Activated T-cell treated with anti-CD3 and anti-CD28 coated beads for 4 hours (primary cell): ENCODE measurements around the gene AGBL5.

Experiments
- DNase-seq: peaks from one replicate; pipeline ENCODE4 v3.0.0-alpha.2; 2020

Gene AGBL5

GRCh38 chr2:27025281-27025800 lies 26.1 kb upstream of the AGBL5 start:
- no peak for DNase-seq

- no peak for DNase-seq
Measured at GRCh38 chr2:27025861-27026851, 25.3 kb upstream of the AGBL5 start.

DNA sequence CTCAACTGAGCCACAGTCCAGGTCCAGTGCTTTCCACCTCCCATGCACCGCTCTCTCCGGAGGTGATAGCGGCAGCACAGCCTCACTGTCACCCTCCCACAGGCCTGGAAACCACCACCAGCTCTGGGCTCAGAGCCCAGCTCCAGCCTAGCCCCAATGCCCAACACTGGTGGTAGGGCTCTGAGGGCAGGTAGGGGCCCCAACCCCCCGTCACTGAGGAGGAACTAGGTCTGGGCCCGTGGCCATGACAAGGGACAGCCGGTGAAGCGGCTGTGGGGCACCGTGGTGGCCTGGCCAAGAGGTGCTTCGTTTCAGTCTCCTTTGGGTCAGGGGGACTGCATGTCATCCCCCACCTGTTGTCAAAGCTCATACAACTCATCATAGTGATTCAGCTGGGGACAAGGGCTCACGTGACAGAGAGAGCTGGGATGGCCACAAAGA lies 24.2 kb upstream of the AGBL5 start:
- no peak for DNase-seq

- DNase-seq: no peak
Measured at GRCh38 chr2:27029051-27029450, 22.4 kb upstream of the AGBL5 start.

- peak; percentile 68 for DNase-seq
Measured at GRCh38 chr2:27032495-27033252, 18.8 kb upstream of the AGBL5 start, which contains the start of gene TMEM214. Gene TMEM214 (plus strand): TSS chr2:27032965. CDS start chr2:27033016, 51 bp downstream.

- no peak for DNase-seq
Measured at GRCh38 chr2:27033253-27033852, 18.1 kb upstream of the AGBL5 start.

DNA sequence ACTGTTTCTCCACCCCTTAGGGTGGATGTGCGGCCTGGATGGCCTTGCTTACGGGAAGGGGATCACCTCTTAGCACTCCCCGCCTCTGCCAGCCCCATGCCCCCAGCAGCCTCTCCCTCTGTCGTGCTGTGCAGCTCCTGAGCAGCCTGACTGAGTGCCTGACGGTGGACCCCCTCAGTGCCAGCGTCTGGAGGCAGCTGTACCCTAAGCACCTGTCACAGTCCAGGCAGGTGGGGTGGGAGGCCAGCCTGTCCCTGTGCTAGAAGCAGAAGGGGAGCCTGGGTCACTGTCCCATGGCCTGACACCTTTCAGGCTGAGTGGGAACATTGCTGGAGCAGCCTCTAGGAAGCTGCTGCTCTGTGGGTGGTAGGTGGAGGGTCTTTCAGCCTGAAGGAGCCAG lies 13.5 kb upstream of the AGBL5 start:
- no peak for DNase-seq

DNA sequence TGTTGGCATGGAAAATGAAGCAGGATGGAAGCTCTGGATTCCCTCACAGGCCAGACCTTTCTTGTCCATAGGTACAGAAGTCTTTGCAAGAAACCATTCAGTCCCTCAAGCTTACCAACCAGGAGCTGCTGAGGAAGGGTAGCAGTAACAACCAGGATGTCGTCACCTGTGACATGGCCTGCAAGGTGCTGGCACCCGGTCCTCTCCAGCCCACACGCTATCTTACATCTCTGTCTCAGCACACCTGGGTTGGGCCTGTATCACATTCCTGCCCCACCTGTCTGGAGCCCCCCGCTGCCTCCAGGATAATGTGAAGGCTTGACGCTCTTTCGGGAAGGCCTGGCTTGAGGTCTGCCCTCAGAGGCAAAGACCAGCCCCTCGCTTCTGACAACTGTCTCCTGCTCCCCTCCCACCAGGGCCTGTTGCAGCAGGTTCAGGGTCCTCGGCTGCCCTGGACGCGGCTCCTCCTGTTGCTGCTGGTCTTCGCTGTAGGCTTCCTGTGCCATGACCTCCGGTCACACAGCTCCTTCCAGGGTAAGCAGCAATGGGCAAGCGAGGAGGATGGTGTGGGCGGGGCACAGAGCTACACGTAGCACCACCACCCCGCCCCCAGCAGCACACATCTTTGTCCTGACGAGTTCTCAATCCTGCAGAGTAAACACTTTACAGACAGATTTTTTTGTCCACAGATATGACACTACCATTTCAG lies 12.7 kb upstream of the AGBL5 start:
- DNase-seq: no peak

GRCh38 chr2:27039426-27039825 lies 12.0 kb upstream of the AGBL5 start:
- DNase-seq: no peak

DNA sequence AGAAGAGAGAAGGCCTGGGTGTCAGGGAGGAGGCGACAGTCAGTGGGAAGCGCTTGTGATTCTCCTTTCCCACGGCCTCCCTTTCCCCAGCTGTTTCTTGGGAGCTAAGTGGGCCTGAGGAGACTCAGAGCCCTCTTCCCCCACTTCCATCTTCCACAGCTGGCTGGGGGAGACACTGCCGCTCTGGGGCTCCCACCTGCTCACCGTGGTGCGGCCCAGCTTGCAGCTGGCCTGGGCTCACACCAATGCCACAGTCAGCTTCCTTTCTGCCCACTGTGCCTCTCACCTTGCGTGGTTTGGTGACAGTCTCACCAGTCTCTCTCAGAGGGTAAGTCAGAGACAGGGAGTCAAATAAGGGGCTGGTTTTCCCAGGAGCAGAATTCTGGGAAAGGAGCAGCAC lies 11.6 kb upstream of the AGBL5 start:
- DNase-seq: no peak

DNA sequence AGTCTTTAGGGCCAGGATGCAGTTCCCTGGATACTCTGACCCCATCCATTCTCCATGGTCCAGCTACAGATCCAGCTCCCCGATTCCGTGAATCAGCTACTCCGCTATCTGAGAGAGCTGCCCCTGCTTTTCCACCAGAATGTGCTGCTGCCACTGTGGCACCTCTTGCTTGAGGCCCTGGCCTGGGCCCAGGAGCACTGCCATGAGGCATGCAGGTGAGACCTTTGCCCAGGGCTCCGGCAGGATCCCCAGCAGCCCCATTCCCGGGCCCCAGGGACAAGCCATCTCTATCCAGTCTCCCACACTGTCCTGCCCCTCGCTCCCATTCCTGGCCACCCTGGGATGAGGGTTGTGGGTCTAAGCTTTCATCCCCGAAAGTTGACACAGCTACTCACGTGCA lies 11.2 kb upstream of the AGBL5 start:
- DNase-seq: no peak

- no peak for DNase-seq
Measured at GRCh38 chr2:27041752-27042151, 9.7 kb upstream of the AGBL5 start.

DNA sequence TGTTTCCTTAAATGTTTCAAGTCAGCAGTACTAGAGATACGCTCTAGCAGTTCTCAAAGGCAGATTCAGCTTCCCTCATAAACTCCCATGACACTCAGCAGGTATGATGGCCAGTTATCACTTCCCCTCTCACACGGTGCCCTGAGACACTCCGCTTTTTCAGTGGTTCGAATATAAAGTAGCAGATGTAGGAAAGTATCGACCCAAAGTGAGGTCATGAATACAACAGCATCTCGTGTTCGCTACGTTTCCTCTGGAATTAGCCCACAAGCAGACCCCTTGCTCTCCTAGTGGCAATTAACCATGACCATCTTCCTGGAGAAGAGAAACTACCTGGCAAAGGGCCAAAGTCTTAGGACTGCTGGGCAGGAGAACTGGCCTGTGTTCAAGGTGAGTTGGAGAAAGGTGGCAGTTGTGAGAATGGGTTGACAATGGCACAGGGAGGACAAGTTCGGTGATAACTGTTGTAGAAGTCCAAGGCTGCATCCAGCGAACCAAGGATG lies 9.3 kb upstream of the AGBL5 start:
- DNase-seq: no peak

DNA sequence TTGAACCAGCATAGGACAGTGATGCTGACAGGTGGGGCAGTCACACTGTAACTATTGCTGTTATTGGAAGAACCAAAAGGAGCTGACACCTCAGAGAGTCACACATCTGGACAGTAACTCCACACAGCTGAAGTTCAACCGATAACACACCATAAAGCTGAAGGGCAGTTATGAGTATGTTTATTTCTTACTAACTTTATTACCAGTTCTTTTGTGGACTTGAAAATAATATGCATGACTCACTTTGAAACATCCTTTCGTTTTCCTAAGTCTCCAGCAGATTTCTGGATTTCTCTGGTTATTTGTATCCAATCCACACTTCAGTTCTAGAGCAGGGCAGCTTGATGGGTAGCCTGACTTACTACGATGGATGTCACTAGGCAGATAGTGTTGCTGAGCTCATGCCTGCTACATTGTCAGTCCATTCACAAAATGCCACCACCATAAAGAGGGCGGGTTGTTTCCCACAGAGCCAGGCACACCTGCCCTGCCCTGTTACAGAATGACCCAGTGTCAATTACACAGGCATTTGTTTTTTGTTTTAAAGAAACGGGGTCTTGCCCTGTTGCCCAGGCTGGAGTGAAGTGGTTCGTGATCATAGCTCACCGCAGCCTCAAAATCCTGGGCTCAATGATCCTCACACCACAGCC lies 8.4 kb upstream of the AGBL5 start:
- DNase-seq: no peak

DNA sequence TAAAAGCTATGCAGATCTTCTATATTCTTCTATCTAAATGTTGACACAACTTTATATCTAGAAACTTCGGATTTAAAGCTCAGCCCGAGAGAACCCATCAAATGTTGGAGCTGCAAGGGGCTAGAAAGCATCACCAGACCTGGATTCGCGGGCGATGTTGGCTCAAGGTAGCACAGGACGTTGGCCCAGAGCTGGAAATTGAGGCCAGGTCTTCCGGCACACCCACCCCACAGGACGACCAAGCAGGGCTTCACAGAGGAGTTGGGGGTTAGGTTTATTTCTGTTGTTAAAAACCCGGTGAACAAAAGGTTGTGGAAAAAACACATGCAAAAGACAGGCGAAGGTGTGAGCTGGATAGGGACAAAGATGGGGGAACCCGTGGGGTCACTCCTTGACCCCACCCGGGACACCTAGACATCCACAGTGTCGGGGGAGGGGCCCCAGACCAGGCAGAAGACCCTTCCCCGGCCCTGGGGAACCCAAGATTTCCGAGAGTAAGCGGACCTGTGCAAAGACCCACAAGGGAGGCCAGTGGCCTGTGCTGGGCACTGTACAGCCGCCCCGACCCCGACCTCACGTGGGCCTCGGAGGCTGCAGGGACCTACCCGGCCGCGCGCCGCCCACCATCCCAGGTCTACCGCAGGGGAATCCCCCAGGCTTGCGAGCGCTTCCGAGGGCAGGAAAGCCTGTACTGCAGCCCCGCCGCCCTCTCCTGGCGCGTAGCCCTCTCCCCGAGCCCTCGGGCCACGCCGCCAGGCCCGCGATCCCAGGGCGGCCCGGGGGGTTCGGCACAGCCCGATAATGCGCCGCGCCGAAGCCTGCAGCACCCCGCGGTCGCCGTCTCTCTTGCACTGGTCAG lies 1.8 kb upstream of the AGBL5 start:
- peak; percentile 51 for DNase-seq

GRCh38 chr2:27050281-27050995 lies 1.0 kb upstream of the AGBL5 start:
- peak; percentile 92 for DNase-seq

DNA sequence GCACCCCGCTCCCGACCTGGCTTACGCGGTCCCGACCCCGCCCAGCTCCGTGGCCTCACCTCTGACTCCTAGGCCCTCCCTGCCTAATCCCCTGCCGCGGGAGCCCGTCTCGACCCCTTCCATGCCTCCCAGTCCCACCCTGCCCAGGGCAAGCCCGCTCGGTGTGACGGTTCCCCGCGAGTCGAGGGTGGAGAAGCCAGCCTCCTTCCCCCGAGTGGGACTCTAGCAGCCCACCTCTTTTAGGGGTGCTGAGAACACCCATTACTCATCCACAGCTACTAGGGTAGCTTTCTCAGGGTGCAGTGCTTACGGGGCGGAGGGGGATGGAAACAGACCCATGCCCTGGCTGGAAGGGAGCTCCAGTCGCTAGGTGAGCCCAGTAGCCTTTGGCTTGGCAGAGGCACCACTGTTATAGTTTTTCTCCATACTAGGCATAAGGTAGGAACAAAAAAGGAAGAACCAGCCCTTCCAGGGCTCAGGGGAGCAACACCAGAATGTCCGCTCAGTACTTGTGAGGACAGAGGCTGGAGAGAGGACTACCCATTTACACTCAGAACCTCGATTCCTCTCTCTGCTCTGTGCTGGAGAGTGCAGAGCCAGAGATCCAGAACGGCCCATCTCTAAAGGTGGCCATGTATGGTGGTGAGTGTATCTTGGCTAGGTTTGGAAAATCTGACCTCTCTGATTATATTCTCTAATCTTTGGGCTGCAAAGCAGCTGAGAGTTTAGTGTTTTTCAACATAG lies 606 bp downstream of the AGBL5 start:
- peak; percentile 37 for DNase-seq

GRCh38 chr2:27053321-27053720 lies 1.9 kb downstream of the AGBL5 start:
- DNase-seq: no peak

GRCh38 chr2:27053776-27054175 lies 2.3 kb downstream of the AGBL5 start:
- DNase-seq: no peak
